Astrocyte (in vitro differentiated cells and primary cell): Measurements from ENCODE around the gene NCKAP1.

Experiments used
- CTCF ChIP-seq: IDR thresholded peaks from 2 replicates; pipeline ENCODE4 v1.5.1; 2011; ENCODE audit warnings: low read depth, mild to moderate bottlenecking, inconsistent platforms, low read length, moderate library complexity; ENCODE audit not compliant: insufficient read depth
- EZH2 ChIP-seq: IDR thresholded peaks from 2 replicates; pipeline ENCODE4 v1.6.1; 2012; ENCODE audit warnings: mild to moderate bottlenecking, low read length, inconsistent platforms; ENCODE audit not compliant: insufficient read depth

- TF ChIP-seq EZH2 = no peak
- TF ChIP-seq CTCF = no peak
These were observed 141.1 kb downstream of the NCKAP1 start for GRCh38 chr2:182897137-182897536.
